HG03103 (cell line): ENCODE results near the gene DHX8.
A peak's percentile ranks its signal among the peaks of the same experiment; 100 is the strongest.
"Not testable (repeated sequence)": the region's sequence is repeated elsewhere in the genome, so short reads cannot be mapped to it uniquely, and the experiment has no call there.

ENCODE experiments used
- ATAC-seq: cut with Tn5 transposase; IDR thresholded peaks from one replicate; pipeline ENCODE4 v1.9.1; 2021; ENCODE audit warnings: low read depth; ENCODE audit not compliant: unreplicated experiment

Gene DHX8

DNA sequence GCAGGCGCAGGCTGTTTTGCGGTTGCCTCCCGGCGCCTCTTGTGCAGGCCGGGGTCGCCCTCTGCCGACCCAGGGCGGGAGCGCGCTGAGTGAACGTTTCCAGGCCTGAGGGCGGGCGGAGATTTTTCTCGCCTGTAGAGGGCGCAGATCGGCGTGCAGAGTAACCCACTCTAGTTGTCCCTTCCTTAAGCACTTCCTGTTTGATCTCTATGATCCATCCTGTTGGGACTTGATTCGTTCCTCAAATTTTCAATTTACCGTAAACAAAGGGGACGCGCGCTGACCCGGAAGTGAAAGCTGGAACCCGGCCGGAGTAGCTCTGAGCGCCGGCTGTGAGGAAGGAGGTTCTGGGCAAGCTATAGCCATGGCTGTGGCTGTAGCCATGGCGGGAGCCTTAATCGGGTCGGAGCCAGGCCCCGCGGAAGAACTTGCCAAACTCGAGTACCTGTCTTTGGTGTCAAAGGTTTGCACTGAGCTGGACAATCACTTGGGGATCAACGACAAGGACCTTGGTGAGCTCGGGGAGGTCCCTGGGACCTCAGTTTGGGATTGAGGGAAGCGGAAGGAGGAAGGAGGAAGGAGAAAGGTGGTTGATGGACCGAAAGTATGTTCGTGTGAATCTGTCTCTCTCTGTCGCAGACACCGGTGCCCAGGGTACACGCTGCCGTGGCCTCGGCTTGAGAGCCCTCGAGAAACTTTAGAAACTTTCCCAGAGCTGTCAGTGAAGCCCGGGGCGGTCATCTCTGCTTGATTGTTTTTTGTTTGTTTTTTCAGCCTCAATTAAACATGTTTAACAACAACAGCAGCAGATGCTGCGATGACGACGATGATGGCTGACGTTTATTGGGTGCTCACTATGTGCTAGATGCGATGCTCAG is at the start of gene DHX8:
TSS of gene DHX8 (plus strand) at position 302 of the 878 bp plus-strand sequence. CDS start at position 365, 63 bp downstream.
- peak; percentile 89 for ATAC-seq

DNA sequence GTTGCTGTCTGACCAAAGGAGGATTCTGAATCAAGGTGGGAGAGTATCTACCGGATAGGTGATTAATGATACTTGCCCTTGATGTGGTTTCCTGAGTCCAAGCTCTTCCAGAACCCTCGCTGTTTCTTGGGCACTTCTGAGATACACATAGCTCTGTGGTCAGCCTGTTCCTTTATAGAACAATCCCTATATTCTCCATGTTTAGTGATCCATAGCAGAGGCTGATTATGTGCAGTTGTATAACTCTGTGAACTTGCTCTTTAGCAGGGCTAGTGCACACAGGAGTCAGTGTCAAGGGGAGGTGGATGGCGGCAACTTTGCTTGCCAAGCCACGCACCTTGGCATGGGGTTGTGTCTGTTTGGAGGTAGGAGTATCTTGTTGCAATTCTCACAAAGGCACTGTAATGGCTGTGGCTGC is 48.9 kb upstream of the DHX8 start:
- no peak for ATAC-seq

DNA sequence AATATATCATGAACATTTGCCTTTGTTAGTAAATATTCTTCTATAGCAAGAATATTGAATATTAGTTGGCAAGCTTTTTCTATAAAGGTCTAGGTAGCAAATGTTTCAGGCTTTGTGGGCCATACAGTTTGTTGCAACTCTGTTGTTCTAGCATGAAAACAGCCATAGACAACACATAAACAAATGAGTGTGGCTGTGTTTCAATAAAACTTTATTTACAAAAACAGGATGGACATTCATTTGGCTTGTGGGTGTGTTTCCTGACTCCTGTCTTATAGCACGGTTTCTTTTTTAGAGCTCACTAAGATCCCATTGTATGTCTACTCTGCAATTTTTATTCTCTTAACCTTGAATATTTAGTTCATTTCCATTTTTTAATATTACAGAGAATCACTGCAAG is 46.0 kb upstream of the DHX8 start:
- ATAC-seq = no peak

DNA sequence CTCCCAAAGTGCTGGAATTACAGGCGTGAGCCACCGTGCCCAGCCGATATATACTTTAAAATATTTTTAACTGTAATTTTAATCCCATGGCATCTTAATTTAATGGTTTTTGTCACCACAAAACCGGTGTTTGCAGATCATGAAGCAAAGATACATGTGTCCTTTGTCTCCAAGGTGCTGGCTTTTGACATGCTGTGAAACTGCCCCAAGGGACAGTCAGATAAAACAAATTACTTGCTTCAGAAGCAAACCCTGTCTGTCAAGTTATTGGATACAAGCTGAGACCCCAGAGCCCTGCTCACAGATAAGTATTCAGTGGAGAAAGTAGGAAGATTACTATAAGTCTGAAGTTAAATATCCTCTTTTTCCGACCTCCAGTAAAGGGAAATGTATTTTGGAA is 45.1 kb upstream of the DHX8 start:
- no peak for ATAC-seq

DNA sequence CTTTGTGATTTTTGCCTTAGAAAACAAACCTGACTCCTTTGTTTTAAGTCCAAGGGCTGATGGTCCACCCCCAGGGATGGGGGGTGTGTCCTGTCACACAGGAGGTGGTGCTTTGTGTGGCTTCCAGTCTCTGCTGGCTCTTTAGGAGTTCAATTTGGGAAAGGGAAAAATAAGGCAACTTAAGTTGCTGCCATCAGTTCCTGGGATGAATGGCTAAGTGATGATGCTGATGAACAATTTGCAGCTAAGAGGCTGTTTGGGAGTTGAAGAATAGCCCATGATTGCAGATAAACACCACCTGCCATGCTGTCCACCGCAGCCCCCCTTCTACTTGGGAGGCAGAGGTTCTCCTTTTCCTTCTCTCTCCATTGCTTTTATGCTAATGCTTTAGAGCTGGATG is 44.7 kb upstream of the DHX8 start:
- ATAC-seq = no peak

DNA sequence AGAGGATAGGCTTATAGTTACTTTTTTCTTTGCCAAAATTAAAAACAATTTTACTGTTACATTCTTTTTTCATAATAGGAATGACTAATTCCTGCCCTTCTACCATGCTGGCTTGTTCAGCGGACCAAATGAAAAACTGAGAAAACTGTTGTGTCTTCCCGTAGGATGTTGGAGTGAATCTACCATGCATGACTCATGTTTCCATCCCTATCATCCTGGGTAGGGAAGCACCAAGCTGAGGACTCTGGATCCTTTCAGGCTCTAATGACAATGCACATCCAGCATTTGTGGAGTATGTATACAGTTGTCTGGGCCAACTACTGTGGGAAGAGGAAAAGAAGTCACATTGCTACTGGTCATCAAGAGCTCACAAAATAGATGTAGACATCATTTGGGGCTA is 41.1 kb upstream of the DHX8 start:
- ATAC-seq = no peak

DNA sequence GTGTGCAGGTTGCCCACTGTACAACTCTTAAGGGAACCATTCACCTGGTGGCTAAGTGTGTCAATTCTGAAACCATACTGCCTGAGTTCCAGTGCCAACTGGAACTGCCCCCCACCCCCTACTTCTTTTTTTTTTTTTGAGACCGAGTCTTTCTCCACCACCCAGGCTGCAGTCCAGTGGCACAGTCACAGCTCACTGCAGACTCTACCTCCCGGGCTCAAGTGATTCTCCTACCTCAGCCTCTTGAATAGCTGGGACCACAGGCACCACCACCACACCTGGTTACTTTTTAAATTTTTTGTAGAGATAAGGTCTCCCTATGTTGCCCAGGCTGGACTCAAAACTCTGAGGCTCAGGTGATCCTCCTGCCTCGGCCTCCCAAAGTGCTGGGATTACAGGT is 40.4 kb upstream of the DHX8 start:
- ATAC-seq = no peak

DNA sequence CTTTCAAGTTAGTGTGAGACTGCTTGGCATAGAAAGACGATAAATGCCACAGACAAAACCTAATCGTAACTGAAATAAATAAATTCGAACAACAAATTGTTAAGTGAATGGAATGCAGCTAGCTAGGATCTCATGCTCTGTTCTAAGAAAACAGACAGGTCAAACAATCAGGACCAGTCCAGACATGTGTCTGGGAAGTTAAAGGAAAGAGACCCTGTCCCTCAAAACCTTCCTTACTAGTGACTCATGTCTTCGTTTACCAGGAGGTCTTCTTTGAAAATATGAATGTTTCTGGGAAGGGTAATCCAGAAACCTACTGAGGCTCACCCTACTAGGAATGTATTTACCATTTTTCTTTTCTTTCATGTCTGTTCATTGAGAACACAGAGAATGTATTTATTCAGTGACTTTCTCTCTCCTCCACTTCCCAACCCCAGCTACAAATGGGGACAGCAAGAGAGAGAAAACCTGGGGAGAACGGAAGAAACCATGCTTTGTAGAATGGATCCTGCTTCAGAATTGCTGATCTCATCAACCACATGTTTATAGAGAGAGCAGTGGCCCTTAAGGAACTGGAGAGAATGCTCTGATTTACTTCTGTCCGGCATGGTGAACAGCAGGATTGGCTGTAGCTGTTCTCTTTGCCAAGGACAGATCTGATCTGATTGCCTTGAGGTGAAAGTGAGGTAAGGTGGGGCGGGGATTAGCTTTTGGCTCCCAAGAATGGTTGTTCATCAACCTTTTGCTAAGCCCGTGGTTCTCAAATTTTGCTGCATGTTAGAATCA is 39.4 kb upstream of the DHX8 start:
- ATAC-seq = no peak

DNA sequence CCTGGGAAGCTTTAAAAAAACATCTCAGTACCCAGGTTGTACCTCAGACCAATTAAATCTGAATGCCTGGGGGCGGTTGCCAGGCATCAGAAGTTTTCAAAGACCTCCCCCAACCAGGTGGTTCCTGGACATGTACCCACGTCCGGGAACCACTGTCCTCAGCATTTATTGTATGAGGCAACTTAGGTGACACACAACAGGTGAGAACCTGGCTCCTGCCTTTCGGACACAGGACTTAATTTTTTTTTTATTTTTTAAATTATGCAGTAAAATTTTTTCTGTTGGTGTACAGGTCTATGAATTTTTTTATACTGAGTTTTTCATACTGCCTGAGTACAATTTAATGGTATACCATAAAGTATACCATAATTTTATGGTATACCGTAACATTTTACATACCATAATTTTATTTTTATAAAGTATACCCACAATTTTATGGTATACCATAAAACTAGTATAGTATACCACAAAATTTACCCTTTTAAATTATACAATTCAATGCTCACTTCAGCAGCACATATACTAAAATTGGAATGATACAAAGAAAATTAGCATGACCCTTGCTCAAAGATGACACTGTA is 38.7 kb upstream of the DHX8 start:
- no peak for ATAC-seq

DNA sequence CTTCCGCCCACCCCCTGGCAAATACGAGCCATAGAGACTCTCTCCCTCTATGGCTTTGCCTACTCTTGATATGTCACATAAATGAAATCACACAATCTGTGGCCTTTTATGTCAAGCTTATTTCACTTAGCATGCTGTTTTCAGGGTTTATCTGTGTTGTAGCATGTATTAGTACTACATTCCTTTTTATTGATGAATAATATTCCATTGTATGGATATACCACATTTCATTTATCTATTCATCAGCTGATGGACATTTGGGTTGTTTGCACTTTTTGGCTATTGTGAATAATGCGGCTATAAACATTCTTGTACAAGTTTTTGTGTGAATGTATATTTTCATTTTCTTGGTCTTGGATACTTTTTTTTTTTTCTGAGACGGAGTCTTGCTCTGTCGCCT is 37.0 kb upstream of the DHX8 start:
- no peak for ATAC-seq

DNA sequence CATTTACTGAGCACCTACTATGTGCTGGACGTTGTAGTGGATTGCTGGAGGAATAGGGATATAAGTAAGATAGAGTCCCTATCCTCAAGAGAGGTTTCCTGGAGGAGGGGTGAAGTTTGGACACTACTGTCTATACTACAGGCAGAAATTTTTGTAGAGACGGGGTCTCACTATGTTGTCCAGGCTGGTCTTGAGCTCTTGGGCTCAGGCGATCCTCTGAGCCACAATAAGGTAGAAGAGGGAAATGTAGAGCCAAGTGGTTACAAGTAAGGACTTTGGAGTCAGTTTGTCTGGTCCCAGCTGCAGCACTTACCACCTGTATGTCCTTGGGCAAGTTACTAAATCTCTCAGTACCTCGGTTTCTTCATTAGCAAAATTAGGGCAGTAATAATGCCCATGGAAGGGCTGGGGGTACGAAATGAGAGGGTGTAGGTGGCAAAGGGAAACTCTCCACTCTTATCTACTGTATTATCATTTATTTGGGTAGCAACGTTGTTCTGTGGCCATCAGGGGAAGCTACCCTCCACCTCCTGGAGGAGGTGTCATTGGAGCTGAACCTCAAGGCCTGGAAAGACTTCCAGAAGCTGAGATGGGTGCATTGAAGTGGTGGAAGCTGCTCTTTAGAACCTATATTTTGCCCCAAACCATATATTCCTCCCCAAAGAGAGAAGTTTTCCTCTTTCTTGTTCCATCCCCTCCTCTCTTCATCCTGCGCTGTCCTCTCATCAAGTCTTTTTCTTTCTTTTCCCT is 34.9 kb upstream of the DHX8 start:
- no peak for ATAC-seq

DNA sequence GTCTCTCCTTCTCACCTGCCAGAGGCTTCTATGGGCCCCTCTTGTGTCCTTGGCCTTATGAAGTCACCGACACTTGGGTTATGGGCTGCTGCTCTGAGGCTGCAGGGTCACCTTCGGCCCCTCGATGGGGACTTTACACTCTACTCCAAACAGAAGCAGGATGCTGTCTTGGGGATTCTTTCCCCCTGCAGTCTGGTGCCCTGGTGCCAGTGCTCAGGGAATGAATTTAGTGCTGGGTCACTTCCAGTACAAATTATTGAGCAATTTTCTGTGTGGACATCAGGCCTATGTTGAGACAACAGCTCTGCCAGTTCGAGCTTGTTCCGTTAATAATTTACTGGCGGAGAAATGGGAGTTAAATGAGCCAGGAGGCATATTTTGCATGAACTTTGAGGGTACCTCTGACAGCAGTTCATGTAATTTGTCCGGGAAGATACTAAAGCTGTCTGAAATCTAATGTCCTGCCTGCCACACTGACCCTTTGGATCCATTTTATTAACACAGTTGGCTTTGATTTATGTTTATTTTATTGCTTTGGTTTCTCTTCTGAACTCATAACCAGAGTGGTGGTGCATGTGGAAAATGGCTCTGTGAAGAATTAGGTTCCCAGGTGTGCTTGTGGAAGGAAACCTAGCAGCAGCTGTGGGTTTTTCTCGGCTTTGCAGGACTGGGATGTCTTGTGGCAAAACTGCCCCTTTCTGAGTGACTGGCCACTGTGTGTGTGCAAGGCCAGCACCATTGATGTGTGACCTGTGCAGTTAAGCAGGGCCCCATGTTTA is 34.1 kb upstream of the DHX8 start:
- ATAC-seq = no peak

DNA sequence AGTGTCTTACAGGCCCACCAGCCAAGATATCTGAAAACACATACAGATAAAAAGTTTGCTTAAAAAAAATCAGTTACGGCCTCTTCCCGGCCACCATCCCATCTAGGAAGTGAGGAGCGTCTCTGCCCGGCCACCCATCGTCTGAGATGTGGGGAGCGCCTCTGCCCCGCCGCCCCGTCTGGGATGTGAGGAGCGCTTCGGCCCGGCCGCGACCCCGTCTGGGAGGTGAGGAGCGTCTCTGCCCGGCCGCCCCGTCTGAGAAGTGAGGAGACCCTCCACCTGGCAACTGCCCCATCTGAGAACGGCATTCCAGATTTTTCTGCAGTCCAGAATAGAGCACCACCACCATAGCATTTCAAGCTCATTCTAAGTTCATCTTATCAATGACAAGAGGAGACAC is 33.0 kb upstream of the DHX8 start:
- not testable (repeated sequence) for ATAC-seq

DNA sequence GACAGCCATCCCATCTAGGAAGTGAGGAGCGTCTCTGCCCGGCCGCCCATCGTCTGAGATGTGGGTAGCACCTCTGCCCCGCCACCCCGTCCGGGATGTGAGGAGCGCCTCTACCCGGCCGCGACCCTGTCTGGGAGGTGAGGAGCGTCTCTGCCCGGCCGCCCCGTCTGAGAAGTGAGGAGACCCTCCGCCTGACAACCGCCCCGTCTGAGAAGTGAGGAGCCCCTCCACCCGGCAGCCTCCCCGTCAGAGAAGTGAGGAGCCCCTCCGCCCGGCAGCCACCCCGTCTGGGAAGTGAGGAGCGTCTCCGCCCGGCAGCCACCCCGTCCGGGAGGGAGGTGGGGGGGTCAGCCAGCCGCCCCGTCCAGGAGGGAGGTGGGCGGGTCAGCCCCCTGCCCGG is 32.0 kb upstream of the DHX8 start:
- ATAC-seq = not testable (repeated sequence)

DNA sequence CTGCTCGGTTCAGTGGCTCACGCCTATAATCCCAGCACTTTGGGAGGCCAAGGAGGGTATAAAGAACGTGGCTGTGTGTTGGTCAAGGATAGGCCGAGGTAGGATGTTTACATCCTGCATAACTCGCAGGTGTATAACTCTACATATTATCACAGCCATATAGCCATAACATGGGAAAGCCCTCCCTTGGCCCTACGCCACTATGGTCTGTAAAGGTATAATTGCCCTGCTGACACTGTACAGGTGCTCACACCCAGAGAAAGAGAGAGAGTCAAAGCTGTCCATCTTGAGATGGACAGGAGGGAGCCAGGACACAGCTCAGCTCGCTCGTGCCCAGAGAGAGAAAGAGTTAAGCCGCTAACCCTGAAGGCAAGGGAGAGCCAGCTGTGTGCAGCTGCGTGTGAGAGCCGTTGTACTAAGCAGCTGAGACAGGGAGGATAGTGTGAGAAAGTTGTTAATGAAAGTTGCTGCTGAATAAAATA is 30.4 kb upstream of the DHX8 start:
- ATAC-seq = no peak

DNA sequence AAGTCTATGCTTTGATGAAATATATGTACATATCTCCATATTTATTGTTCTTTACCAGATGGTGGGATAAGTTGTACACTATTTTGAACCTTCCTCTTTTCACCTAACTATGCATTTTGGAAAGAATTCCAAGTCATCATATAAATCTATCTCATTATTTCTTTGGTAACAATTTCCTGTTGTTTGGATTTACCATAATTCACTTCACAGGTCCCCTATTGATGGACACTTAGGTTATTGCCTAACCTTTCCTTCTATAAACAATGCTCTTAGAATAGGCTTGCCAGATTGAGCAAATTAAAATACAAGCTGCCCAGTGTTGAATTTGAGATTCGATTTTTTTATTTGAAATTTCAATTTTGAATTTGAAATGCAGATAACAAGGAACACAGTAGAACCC is 28.9 kb upstream of the DHX8 start:
- ATAC-seq = no peak

DNA sequence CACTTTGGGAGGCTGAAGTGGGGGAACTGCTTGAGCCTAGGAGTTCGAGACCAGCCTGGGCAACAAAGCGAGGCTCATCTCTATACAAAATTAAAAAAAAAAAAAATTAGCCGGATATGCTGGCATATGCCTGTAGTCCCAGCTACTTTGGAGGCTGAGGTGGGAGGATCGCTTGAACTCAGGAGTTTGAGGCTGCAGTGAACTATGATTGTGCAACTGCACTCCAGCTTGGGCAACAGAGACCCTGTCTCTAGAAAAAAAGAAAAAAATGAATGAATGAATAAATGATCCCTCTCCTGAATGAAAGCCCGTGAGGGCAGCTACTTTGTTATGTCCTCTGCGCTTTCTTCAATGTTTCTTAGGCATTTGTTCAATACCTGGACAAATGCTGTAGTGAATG is 27.7 kb upstream of the DHX8 start:
- no peak for ATAC-seq

DNA sequence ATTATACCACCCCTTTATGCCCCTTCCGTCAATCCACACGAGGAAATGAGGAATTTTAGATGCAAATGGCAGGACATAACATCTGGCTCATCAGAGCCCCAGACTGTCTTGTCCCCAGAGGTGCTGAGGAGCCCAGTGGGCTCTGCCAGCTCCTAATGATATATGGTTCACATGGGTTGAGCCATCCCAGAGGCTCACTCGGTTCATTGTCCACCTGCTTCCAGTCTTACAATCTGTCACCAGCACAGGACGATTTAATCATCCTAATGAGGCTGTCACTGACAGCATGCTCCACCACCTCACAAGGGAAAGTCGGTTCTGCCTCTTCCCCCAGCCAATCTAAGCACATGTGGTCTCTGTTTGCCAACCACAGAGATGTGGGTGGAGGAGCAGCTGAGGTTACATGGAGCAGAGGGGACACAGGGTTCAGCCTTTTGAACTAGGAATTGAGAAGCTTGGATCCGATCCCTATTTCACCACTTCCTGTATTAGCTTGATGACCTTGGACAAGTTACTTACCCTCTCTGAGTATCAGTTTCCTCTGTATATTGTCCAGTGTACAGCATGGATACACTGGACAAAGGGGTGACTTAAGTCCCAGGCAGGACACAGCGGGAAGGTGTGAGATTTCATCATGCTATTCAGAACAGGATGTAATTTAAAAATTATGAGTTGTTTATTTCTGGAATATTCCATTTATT is 27.0 kb upstream of the DHX8 start:
- no peak for ATAC-seq

DNA sequence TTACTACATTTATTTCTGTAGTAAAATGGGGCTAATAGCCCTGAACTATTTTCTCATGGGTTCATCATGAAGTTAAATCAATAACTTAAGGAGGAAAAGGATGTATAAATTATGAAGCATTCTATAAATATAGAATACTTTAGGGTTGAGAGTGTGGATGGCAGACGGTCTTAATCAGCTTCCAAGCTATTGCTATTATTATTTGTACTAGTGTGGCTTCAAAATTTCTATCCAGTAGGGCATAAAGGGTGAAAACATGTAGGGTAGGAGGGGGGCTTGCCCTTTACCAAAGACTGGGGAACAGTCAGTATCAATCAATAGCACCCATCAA is 26.4 kb upstream of the DHX8 start:
- ATAC-seq = no peak
